Measurements from ENCODE around the gene OPRD1.
A peak's percentile ranks its signal among the peaks of the same experiment; 100 is the strongest.

Gene OPRD1

DNA sequence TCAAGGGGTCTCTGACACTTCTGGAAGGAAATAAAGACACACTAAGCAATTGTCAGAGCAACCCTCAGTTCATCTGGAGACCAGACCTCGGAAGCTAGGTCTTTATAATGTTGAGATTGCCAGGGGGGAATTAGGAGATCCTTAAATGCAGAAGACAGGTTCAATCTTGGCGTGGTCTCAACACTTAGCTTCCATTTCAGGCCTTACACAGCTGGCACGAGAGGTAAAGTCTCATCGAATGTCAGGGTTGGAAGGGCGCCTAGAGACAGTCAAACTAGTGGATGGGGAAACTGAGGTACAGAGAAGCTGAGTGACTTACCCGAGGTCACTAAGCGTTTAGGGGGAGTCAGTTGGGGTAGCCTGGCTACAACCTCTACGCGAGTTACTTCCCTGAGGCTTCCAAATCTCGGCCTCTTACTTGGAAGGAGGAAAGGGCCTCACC, 101.8 kb downstream of the OPRD1 start:
- H3K4me1 ChIP-seq (ENCODE audit: control insufficient read depth, insufficient read depth, low read length): 0 out of 2 replicates have a peak, but pooled peaks cover 4% of the 10 kb centered on the region
- no peaks in the 10 kb centered on the region for H3K9me3 ChIP-seq (ENCODE audit: control insufficient read depth, insufficient read depth, low read depth, low read length)
- no peak overlapping the region for H3K27ac ChIP-seq (ENCODE audit: extremely low read depth, low read depth, low read length)
- TF ChIP-seq ZNF624 (tag by site-specific recombination; IDR thresholded peaks at IDR 0.05): no peak
- TF ChIP-seq ZSCAN23 (tag by site-specific recombination; IDR thresholded peaks at IDR 0.05): no peak
- TF ChIP-seq ZBTB48 (tag by site-specific recombination; IDR thresholded peaks at IDR 0.05): peak; percentile 46; the same call in 1 of the 2 replicates
- 0 out of 2 replicates have a peak, but pooled peaks have one; percentile 26 for TF ChIP-seq GFI1B (tag by site-specific recombination; IDR thresholded peaks at IDR 0.05)
- TF ChIP-seq ZNF843 (tag by site-specific recombination; IDR thresholded peaks at IDR 0.05): 0 out of 2 replicates have a peak, but pooled peaks have one; percentile 40
- TF ChIP-seq ZNF335 (tag by site-specific recombination; conservative IDR thresholded peaks at IDR 0.05): peak; percentile 63
- TF ChIP-seq ZBTB17 (tag by site-specific recombination; IDR thresholded peaks at IDR 0.05): 0 out of 2 replicates have a peak, but pooled peaks have one; percentile 69
- TF ChIP-seq ZNF664 (tag by site-specific recombination; IDR thresholded peaks at IDR 0.05): no peak
- TF ChIP-seq, protein P1, sequence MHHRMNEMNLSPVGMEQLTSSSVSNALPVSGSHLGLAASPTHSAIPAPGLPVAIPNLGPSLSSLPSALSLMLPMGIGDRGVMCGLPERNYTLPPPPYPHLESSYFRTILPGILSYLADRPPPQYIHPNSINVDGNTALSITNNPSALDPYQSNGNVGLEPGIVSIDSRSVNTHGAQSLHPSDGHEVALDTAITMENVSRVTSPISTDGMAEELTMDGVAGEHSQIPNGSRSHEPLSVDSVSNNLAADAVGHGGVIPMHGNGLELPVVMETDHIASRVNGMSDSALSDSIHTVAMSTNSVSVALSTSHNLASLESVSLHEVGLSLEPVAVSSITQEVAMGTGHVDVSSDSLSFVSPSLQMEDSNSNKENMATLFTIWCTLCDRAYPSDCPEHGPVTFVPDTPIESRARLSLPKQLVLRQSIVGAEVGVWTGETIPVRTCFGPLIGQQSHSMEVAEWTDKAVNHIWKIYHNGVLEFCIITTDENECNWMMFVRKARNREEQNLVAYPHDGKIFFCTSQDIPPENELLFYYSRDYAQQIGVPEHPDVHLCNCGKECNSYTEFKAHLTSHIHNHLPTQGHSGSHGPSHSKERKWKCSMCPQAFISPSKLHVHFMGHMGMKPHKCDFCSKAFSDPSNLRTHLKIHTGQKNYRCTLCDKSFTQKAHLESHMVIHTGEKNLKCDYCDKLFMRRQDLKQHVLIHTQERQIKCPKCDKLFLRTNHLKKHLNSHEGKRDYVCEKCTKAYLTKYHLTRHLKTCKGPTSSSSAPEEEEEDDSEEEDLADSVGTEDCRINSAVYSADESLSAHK (tag by site-specific recombination; IDR thresholded peaks at IDR 0.05): peak; percentile 91
- TF ChIP-seq, protein P2, sequence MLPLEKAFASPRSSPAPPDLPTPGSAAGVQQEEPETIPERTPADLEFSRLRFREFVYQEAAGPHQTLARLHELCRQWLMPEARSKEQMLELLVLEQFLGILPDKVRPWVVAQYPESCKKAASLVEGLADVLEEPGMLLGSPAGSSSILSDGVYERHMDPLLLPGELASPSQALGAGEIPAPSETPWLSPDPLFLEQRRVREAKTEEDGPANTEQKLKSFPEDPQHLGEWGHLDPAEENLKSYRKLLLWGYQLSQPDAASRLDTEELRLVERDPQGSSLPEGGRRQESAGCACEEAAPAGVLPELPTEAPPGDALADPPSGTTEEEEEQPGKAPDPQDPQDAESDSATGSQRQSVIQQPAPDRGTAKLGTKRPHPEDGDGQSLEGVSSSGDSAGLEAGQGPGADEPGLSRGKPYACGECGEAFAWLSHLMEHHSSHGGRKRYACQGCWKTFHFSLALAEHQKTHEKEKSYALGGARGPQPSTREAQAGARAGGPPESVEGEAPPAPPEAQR (tag by site-specific recombination; IDR thresholded peaks at IDR 0.05): peak; percentile 63; the same call in 1 of the 2 replicates
- peak; percentile 47; the same call in 1 of the 2 replicates for TF ChIP-seq ZBTB20 (tag by site-specific recombination; IDR thresholded peaks at IDR 0.05)
- 0 out of 2 replicates have a peak, but pooled peaks have one; percentile 6 for TF ChIP-seq ZSCAN30 (tag by site-specific recombination; IDR thresholded peaks at IDR 0.05)
- TF ChIP-seq, protein P3, sequence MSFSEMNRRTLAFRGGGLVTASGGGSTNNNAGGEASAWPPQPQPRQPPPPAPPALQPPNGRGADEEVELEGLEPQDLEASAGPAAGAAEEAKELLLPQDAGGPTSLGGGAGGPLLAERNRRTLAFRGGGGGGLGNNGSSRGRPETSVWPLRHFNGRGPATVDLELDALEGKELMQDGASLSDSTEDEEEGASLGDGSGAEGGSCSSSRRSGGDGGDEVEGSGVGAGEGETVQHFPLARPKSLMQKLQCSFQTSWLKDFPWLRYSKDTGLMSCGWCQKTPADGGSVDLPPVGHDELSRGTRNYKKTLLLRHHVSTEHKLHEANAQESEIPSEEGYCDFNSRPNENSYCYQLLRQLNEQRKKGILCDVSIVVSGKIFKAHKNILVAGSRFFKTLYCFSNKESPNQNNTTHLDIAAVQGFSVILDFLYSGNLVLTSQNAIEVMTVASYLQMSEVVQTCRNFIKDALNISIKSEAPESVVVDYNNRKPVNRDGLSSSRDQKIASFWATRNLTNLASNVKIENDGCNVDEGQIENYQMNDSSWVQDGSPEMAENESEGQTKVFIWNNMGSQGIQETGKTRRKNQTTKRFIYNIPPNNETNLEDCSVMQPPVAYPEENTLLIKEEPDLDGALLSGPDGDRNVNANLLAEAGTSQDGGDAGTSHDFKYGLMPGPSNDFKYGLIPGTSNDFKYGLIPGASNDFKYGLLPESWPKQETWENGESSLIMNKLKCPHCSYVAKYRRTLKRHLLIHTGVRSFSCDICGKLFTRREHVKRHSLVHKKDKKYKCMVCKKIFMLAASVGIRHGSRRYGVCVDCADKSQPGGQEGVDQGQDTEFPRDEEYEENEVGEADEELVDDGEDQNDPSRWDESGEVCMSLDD (tag by site-specific recombination; IDR thresholded peaks at IDR 0.05): peak; percentile 34; the same call in 1 of the 2 replicates
- no peaks in the 10 kb centered on the region; a peak in 1 of 3 replicates for H3K36me3 ChIP-seq (ENCODE audit: control insufficient read depth in 2 of 2, insufficient read depth in 1 of 2, low read length in 2 of 2)
- CTCF ChIA-PET: interaction anchor here (1.0 to 1.2 kb wide), 5 partner anchors 12 to 120 kb away, joined by 3 to 9 read pairs (median 6); no protein-coding TSS in a partner anchor
- POLR2A ChIA-PET: interaction anchor here (0.7 to 2.2 kb wide), 21 partner anchors 9 to 333 kb away, joined by 3 to 9 read pairs (median 3); partner anchors contain the start of genes SRSF4, TAF12 and YTHDF2
- H3K4me3 ChIP-seq (ENCODE audit: low read depth, low read length): peak overlapping the region; percentile 22

DNA sequence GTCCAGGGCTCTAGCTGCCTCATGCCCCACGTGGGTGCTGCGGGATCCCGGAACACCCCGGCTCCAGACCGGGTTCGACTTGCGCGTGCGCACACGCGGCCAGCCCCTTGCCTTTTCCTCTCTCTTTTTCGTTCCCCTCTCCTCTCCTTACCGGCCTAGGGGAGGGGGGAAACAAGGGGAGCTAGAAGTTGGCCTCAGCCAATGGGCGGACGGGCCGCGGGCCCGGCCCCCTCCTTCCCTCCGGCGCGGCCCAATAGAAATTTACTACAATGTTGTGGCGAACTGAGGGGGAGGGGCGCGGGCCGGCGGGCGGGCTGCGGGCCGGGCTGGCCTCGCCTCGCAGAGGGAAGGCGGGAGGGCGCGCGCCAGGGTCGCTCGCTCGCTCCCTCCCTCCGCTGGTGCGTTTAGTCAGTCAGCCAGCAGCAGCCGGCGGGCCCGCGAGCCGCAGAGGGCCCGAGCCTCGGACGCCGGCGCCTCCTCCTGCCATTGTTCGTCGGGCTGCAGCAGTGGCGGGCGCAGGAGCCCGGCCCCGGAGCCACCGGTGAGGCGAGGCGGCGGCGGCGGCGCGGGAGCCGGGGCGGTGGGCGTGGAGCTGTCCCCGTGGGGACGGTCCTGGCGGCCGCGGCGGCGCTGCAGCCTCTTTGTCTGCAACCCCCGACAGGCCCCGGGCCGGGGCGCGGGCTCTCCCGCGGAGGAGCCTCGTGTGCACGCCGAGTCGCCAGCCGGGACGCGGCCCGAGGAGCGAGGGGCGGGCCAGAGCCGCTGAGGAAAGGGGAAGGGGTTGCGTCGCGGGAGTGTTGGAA, 102.5 kb downstream of the OPRD1 start, which contains the start of gene EPB41:
EPB41 (plus strand) TSS at position 342 of the 803 bp plus-strand sequence. CDS start 72,869 bp downstream, outside the sequence.
- ChIA-PET CTCF (interaction anchor here (1.0 to 1.2 kb wide), 5 partner anchors 12 to 119 kb away, joined by 3 to 9 read pairs (median 6); no protein-coding TSS in a partner anchor), POLR2A (interaction anchor here (0.7 to 2.2 kb wide), 21 partner anchors 9 to 333 kb away, joined by 3 to 9 read pairs (median 3); partner anchors contain the start of genes SRSF4, TAF12 and YTHDF2)
- Histone ChIP-seq H3K9me3 (ENCODE audit: control insufficient read depth, insufficient read depth, low read depth, low read length) (no peaks in the 10 kb centered on the region), H3K4me1 (ENCODE audit: control insufficient read depth, insufficient read depth, low read length) (0 out of 2 replicates have a peak, but pooled peaks cover 4% of the 10 kb centered on the region), H3K4me3 (ENCODE audit: low read depth, low read length) (peak within 1 kb of the TSS; percentile 47), H3K36me3 (ENCODE audit: control insufficient read depth in 2 of 2, insufficient read depth in 1 of 2, low read length in 2 of 2) (no peaks in the 10 kb centered on the region; a peak in 1 of 3 replicates), H3K27ac (ENCODE audit: extremely low read depth, low read depth, low read length) (peak within 1 kb of the TSS; percentile 68; the same call in 1 of the 2 replicates)
- TF ChIP-seq, protein P4, sequence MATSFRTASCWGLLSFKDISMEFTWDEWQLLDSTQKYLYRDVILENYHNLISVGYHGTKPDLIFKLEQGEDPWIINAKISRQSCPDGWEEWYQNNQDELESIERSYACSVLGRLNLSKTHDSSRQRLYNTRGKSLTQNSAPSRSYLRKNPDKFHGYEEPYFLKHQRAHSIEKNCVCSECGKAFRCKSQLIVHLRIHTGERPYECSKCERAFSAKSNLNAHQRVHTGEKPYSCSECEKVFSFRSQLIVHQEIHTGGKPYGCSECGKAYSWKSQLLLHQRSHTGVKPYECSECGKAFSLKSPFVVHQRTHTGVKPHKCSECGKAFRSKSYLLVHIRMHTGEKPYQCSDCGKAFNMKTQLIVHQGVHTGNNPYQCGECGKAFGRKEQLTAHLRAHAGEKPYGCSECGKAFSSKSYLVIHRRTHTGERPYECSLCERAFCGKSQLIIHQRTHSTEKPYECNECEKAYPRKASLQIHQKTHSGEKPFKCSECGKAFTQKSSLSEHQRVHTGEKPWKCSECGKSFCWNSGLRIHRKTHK (tag by site-specific recombination; IDR thresholded peaks at IDR 0.05): no peak
- TF ChIP-seq, protein P5, sequence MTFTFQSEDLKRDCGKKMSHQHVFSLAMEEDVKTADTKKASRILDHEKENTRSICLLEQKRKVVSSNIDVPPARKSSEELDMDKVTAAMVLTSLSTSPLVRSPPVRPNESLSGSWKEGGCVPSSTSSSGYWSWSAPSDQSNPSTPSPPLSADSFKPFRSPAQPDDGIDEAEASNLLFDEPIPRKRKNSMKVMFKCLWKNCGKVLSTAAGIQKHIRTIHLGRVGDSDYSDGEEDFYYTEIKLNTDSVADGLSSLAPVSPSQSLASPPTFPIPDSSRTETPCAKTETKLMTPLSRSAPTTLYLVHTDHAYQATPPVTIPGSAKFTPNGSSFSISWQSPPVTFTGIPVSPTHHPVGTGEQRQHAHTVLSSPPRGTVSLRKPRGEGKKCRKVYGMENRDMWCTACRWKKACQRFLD (tag by site-specific recombination; IDR thresholded peaks at IDR 0.05): no peak
- TF ChIP-seq SALL2 (tag by site-specific recombination; IDR thresholded peaks at IDR 0.05; ENCODE audit: borderline replicate concordance) (no peak), ZNF544 (tag by site-specific recombination; IDR thresholded peaks at IDR 0.05) (no peak), ZNF768 (tag by site-specific recombination; IDR thresholded peaks at IDR 0.05) (no peak), ZSCAN30 (tag by site-specific recombination; IDR thresholded peaks at IDR 0.05) (peak; percentile 64; the same call in 1 of the 2 replicates), ZNF670 (tag by site-specific recombination; IDR thresholded peaks at IDR 0.05; ENCODE audit: low read depth) (no peak), ZBTB7A (tag by site-specific recombination; IDR thresholded peaks at IDR 0.05; ENCODE audit: low read depth) (no peak), ZNF561 (tag by site-specific recombination; IDR thresholded peaks at IDR 0.05; ENCODE audit: borderline replicate concordance) (peak; percentile 75; the same call in 1 of the 2 replicates), ZNF660 (tag by site-specific recombination; IDR thresholded peaks at IDR 0.05) (peak; percentile 87)
- TF ChIP-seq, protein P6, sequence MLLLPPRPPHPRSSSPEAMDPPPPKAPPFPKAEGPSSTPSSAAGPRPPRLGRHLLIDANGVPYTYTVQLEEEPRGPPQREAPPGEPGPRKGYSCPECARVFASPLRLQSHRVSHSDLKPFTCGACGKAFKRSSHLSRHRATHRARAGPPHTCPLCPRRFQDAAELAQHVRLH (tag by site-specific recombination; IDR thresholded peaks at IDR 0.05): no peak

Measured in HEK293 (cell line).